Right renal cortex interstitium (tissue), 3 donors: ENCODE data around the gene PAX7. TPM values are rescaled to one million over a fixed set of nuclear protein-coding genes. Genes with fewer than 3 reads are reported as not detected.
"Not testable (repeated sequence)": the region's sequence is repeated elsewhere in the genome, so short reads cannot be mapped to it uniquely, and the experiment has no call there.

ENCODE experiments used
- DNase-seq, 3 donors: peaks; one replicate each; pipeline ENCODE4 v3.0.0-alpha.2; 2013; ENCODE audit warnings: low read depth in 3 of 3, low spot score in 2 of 3
- polyA plus RNA-seq, 3 donors: library from polyadenylated mRNA; unstranded; fragments of 120-200 nt; gene quantifications; one replicate each; pipeline ENCODE4 v1.2.1, GENCODE V29; 2013; ENCODE audit not compliant: insufficient read length in 3 of 3

The PAX7 gene
- polyA plus RNA-seq, 3 donors: not detected

GRCh38 chr1:18748435-18748834, 117.8 kb downstream of the PAX7 start:
- no peak for DNase-seq

GRCh38 chr1:18749569-18749968, 118.9 kb downstream of the PAX7 start:
- no peak for DNase-seq

- DNase-seq: no peak
Measured at GRCh38 chr1:18750600-18750999, 120.0 kb downstream of the PAX7 start.

GRCh38 chr1:18751425-18751824, 120.8 kb downstream of the PAX7 start:
- no peak for DNase-seq

GRCh38 chr1:18752409-18752808, 121.8 kb downstream of the PAX7 start:
- DNase-seq: no peak

GRCh38 chr1:18760156-18760555, 129.5 kb downstream of the PAX7 start:
- DNase-seq: no peak

- no peak for DNase-seq
Measured at GRCh38 chr1:18761948-18762840, 131.5 kb downstream of the PAX7 start.

- no peak for DNase-seq
Measured at GRCh38 chr1:18764362-18764761, 133.7 kb downstream of the PAX7 start.

GRCh38 chr1:18765725-18766124, 135.1 kb downstream of the PAX7 start:
- DNase-seq: no peak

- no peak for DNase-seq
Measured at GRCh38 chr1:18766328-18766727, 135.7 kb downstream of the PAX7 start.

- DNase-seq: not testable (repeated sequence)
Measured at GRCh38 chr1:18767576-18767975, 136.9 kb downstream of the PAX7 start.

- DNase-seq: no peak
Measured at GRCh38 chr1:18768086-18768485, 137.4 kb downstream of the PAX7 start.

GRCh38 chr1:18769140-18769539, 138.5 kb downstream of the PAX7 start:
- DNase-seq: no peak

GRCh38 chr1:18770799-18771198, 140.2 kb downstream of the PAX7 start:
- DNase-seq: no peak

- DNase-seq: no peak
Measured at GRCh38 chr1:18773753-18774152, 143.1 kb downstream of the PAX7 start.

GRCh38 chr1:18775341-18775740, 144.7 kb downstream of the PAX7 start:
- DNase-seq: no peak

GRCh38 chr1:18776777-18777176, 146.1 kb downstream of the PAX7 start:
- DNase-seq: no peak

GRCh38 chr1:18778437-18778836, 147.8 kb downstream of the PAX7 start:
- DNase-seq: no peak

- DNase-seq: no peak
Measured at GRCh38 chr1:18781031-18781430, 150.4 kb downstream of the PAX7 start.

GRCh38 chr1:18783705-18784481, 153.2 kb downstream of the PAX7 start:
- no peak for DNase-seq

- DNase-seq: no peak
Measured at GRCh38 chr1:18784482-18784831, 153.8 kb downstream of the PAX7 start.

GRCh38 chr1:18786149-18786548, 155.5 kb downstream of the PAX7 start:
- DNase-seq: no peak
